Stimulated activated CD4-positive, alpha-beta T cell treated with anti-CD3 and anti-CD28 coated beads, Interleukin-2, amount 100 ng/mL, for 48 hours (primary cell): Measurements from ENCODE around the gene CRYM.

Experiments
- DNase-seq, 2 donors: peaks; one replicate each; pipeline ENCODE4 v3.0.0-alpha.2; 2020

Gene CRYM

GRCh38 chr16:21242756-21243155, 35.3 kb downstream of the CRYM start:
- no peak for DNase-seq

GRCh38 chr16:21239646-21240045, 38.4 kb downstream of the CRYM start:
- DNase-seq, result no peak

- DNase-seq, result no peak
Measured at GRCh38 chr16:21236831-21237230, 41.3 kb downstream of the CRYM start.

GRCh38 chr16:21235199-21235585, 42.9 kb downstream of the CRYM start:
- DNase-seq, result no peak

- no peak for DNase-seq
Measured at GRCh38 chr16:21233521-21234150, 44.5 kb downstream of the CRYM start, which contains the start of gene ANKS4B. Gene ANKS4B (plus strand): TSS chr16:21233699. CDS start chr16:21233738, 39 bp downstream.

GRCh38 chr16:21233045-21233520, 45.0 kb downstream of the CRYM start:
- no peak for DNase-seq

GRCh38 chr16:21228361-21228872, 49.7 kb downstream of the CRYM start:
- DNase-seq, result no peak

DNA sequence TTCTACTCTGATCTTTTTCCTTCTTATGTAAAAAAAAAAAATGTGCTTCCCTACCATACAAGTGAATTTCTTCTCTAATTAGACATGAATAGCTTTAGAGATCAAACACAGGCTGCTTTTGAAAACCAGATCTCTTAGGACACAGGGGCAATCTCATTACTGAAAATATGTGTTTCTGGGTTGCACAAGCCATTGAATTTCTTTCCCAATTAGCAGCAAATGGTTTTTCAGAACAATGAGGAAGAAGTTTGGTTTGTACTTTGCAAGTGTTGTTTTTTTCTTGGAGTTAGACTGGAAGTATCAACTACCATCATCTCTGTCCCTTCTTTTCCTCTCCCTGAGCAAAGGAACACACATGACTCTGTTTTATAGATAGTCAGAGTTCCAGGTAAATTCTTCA, 50.2 kb downstream of the CRYM start:
- DNase-seq, result no peak

DNA sequence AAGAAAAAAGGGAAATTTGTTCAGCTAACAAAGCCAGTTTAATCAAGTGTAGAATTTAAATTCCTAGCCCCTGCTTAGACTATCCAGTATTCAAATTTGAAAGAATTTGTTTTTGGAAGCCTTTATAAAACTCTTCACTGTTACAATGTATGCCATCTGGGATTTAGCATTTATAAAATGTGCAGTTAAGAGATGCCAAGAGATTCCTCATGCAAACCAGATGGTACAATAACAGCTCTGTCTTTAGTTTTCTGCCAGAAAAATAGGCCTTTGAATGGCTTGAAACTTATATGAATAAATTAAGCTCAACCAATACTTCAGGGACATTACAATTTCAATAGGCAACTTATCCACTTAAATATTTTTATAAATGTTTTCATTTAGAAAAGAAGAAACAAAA, 51.3 kb downstream of the CRYM start:
- DNase-seq, result no peak

- no peak for DNase-seq
Measured at GRCh38 chr16:21224800-21225199, 53.3 kb downstream of the CRYM start.

GRCh38 chr16:21223787-21224186, 54.3 kb downstream of the CRYM start:
- DNase-seq, result no peak

DNA sequence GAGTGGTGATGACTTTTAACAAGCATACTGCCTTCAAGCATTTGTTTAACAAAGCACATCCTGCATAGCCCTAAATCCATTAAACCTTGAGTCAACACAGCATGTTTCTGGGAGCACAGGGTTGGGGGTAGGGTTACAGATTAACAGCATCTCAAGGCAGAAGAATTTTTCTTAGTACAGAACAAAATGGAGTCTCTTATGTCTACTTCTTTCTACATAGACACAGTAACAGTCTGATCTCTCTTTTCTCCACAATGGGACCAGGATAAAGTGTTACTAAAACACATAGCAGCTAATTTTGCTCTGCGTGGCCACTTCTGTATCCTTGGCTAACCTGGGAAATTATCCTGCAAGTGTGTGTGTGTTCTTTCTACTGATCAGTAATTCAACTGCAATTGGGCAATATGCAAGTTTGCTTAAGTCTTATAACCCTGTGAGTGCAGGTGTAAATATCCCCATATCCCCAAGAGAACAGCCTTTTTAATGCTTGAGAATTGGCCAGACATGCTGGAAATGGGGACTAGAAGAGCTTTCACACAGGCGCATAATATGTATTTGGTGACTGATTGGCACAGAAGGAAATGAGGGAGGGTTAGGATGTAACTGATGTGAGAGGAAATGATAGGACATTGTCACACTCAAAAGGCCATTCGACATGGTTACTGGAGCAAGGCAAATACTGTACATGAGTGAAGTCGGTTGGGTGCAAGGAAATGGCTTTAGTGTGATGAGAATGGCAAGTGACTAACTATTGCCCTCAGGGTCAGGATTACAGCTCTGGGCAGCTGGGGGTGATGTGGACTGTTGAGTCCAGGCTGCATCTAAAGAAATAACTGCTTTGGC, 55.4 kb downstream of the CRYM start:
- DNase-seq, result no peak

DNA sequence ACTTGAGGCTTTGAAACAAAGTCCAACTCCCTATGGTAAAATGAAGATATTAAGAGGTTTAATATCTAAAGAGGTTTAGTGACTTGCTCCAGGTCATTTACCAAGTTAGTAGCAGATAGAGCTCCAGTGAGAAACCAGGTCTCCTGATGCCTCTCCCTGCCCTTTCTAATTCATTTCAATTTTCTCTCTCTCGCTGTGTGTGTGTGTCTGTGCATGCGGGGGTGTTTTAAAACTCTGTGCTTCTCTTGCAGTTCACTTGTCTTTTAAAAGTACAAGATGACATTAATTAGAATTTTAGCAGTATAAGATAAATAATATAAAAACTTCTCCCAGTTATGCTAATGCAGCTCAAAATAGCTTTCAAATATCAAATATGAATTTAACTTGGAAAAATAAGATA, 58.5 kb downstream of the CRYM start:
- DNase-seq, result no peak

DNA sequence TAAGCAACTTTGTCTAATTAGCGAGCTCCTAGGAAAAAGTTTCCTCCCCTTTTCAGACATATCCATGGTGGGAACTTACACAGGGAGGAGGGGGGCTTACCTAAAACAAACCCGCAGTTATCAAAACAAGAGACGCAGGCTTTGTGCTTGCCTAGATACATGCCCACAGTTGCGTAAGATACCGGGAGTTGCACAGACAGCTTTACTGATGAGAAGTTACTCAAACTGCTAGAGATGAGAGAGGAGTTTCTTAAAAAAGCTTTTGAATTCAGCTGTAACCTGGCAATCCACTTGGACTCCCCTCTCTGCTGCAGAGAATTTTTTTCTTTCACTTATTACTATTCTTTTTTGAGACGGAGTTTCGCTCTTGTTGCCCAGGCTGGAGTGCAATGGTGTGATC, 59.9 kb downstream of the CRYM start:
- DNase-seq, result no peak

DNA sequence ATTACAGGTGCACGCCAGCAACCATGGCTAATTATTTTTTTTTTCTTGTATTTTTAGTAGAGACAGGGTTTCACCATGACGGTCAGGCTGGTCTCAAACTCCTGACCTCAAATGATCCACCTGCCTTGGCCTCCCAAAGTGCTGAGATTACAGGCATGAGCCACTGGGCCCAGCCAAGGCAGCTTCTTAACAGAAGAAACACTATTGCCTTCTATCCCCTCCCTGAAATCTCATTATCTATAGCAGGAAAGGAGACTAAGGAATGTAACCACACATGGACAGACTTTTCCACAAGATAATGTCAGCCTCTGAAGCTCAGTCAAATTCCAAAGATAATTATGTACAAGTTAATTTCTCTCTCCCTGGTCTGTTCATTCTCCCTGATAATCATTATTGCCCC, 61.0 kb downstream of the CRYM start:
- DNase-seq, result no peak

DNA sequence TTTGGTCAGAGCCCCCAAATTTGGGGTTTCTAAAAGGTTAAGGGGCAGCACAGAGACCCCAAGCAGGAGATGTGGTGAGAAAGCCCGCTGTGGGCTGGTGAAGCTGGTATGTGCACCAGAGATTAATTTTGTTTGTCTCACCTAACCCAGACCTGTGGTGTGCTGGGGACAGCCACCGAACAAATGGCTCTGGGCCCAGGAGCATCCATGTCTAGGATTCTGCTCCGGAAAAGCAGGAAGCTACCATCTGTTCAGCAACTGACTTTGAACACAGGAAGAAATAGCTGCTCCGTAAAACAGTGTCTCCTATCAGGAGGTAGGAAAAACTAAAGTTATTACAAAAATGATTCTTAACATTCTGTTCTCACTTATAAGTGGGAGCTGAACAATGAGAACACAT, 64.0 kb downstream of the CRYM start:
- DNase-seq, result no peak

DNA sequence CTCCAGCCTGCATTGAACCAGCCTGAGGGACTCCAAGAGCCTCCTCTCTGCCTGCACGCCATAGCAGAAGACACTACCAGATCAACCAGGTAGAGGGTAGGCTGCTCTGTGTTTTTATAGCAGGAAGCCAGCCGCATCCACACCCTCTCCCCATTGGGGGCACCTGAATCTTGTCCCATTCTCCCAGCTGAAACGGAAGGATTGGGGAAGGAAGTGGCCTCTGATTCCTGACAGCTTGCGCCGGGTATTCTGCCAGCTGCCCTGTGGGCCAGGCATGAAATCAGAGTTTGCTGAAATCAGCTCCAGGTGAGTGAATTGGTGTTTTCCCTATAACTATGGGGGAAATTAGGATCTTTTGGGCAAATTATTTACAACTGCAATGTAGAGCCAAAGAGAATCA, 66.6 kb downstream of the CRYM start, which contains the start of gene ZP2:
Gene ZP2, minus strand, starts transcription at position 89 of the 400 bp plus-strand sequence. Its CDS starts 27 bp downstream, at position 62.
- DNase-seq, result no peak
